ENCODE results near the gene ADAMTSL3. TPM values are rescaled to one million over a fixed set of nuclear protein-coding genes. Genes with fewer than 3 reads are reported as not detected.
"Not testable (repeated sequence)": the region's sequence is repeated elsewhere in the genome, so short reads cannot be mapped to it uniquely, and the experiment has no call there.

The ADAMTSL3 gene
- total RNA-seq, 2 experiments from 2014 or later: not detected

GRCh38 chr15:83747718-83748110, 93.8 kb downstream of the ADAMTSL3 start:
- POLR2A ChIA-PET: no interaction called here
- CTCF ChIA-PET: no interaction called here
- Mint-ChIP-seq H3K36me3 (ENCODE audit: low read depth) (no peaks in the 10 kb centered on the region), H3K4me3 (no peak overlapping the region), H3K27ac (no peak overlapping the region), H3K9me3 (no peaks in the 10 kb centered on the region), H3K27me3 (no peaks in the 10 kb centered on the region), H3K4me1 (ENCODE audit: low read depth) (no peaks in the 10 kb centered on the region)
- Histone ChIP-seq H3K4me1 (ENCODE audit: insufficient read depth, low read length) (no peaks in the 10 kb centered on the region), H3K9me3 (ENCODE audit: control insufficient read depth in 1 of 2, insufficient read depth in 1 of 2, low read length in 2 of 2) (peaks cover 0 to 5% of the 10 kb centered on the region in 2 experiments), H3K27me3 (ENCODE audit: control insufficient read depth in 1 of 2, insufficient read depth in 2 of 2, low read length in 2 of 2) (no peaks in the 10 kb centered on the region), H3K4me3 (ENCODE audit: low read length) (no peak overlapping the region), H3K27ac (ENCODE audit: low read depth in 1 of 2, low read length in 2 of 2) (no peak overlapping the region), H3K36me3 (ENCODE audit: insufficient read depth, low read length) (no peaks in the 10 kb centered on the region)
- TF ChIP-seq, protein P1, sequence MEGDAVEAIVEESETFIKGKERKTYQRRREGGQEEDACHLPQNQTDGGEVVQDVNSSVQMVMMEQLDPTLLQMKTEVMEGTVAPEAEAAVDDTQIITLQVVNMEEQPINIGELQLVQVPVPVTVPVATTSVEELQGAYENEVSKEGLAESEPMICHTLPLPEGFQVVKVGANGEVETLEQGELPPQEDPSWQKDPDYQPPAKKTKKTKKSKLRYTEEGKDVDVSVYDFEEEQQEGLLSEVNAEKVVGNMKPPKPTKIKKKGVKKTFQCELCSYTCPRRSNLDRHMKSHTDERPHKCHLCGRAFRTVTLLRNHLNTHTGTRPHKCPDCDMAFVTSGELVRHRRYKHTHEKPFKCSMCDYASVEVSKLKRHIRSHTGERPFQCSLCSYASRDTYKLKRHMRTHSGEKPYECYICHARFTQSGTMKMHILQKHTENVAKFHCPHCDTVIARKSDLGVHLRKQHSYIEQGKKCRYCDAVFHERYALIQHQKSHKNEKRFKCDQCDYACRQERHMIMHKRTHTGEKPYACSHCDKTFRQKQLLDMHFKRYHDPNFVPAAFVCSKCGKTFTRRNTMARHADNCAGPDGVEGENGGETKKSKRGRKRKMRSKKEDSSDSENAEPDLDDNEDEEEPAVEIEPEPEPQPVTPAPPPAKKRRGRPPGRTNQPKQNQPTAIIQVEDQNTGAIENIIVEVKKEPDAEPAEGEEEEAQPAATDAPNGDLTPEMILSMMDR (IDR thresholded peaks at IDR 0.05): no peak
- DNase-seq: no peak
- ATAC-seq (ENCODE audit: poor library complexity): no peak
- intact Hi-C loops (cut with DNase I, micrococcal nuclease): no loop called here

DNA sequence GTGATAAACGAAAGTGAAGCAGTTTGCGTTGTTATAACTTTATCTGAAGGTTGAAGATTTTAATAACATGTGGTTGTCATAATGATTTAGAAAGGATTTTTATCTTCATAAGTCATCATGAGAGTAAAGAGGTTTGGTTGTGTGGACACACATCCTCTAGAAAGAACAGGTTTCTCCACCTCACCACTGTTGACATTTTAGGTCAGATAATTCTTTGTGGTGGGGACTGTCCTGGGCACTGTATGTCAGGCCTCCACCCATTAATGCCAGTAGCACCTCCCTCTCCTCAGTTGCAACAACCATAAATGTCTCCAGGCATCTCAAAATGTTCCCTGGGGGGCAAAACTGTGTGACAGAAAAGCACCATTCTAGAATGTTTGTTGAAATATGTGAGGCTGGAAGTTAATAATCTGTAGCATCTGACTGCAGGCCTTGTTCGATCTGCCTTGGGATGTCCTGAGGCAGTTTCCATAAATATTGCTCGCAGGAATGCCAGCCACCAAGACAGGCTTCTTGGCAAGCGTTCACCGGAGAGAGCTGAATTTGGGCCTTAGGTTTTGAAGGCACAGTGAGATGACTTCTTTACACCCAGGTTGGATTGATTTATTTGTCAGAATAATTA, 100.1 kb downstream of the ADAMTSL3 start:
- Mint-ChIP-seq H3K36me3 (ENCODE audit: low read depth) (no peaks in the 10 kb centered on the region), H3K9me3 (no peaks in the 10 kb centered on the region), H3K4me3 (no peak overlapping the region), H3K27me3 (no peaks in the 10 kb centered on the region), H3K4me1 (ENCODE audit: low read depth) (no peaks in the 10 kb centered on the region), H3K27ac (no peak overlapping the region)
- Histone ChIP-seq H3K36me3 (ENCODE audit: insufficient read depth, low read length) (no peaks in the 10 kb centered on the region), H3K4me3 (ENCODE audit: low read length) (no peak overlapping the region), H3K9me3 (ENCODE audit: control insufficient read depth in 1 of 2, insufficient read depth in 1 of 2, low read length in 2 of 2) (peaks cover 0 to 11% of the 10 kb centered on the region in 2 experiments), H3K4me1 (ENCODE audit: insufficient read depth, low read length) (no peaks in the 10 kb centered on the region), H3K27ac (ENCODE audit: low read depth in 1 of 2, low read length in 2 of 2) (no peak overlapping the region), H3K27me3 (ENCODE audit: control insufficient read depth in 1 of 2, insufficient read depth in 2 of 2, low read length in 2 of 2) (no peaks in the 10 kb centered on the region)
- intact Hi-C loops (cut with DNase I, micrococcal nuclease): no loop called here
- POLR2A ChIA-PET: no interaction called here
- ATAC-seq (ENCODE audit: poor library complexity) (no peak), DNase-seq (no peak)
- TF ChIP-seq, protein P1 (IDR thresholded peaks at IDR 0.05): no peak
- CTCF ChIA-PET: no interaction called here

DNA sequence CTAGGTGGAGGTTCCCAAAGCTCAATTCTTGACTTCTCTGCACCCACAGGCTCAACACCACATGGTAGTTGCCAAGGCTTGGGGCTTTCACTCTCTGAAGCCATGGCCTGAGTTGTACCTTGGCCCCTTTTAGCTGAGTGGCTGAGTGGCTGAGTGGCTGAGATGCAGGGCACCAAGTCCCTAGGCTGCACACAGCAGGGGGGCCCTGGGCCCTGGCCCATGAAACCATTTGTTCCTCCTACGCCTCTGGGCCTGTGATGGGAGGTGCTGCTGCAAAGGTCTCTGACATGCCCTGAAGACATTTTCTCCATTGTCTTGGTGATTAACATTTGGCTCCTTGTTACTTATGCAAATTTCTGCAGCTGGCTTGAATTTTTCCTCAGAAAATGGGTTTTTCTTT, 103.4 kb downstream of the ADAMTSL3 start:
- H3K4me1 ChIP-seq (ENCODE audit: insufficient read depth, low read length); H3K27me3 ChIP-seq (ENCODE audit: control insufficient read depth in 1 of 2, insufficient read depth in 2 of 2, low read length in 2 of 2); H3K36me3 Mint-ChIP-seq (ENCODE audit: low read depth); H3K27me3 Mint-ChIP-seq; H3K27ac ChIP-seq (ENCODE audit: low read depth in 1 of 2, low read length in 2 of 2); H3K27ac Mint-ChIP-seq; ATAC-seq (ENCODE audit: poor library complexity); H3K36me3 ChIP-seq (ENCODE audit: insufficient read depth, low read length); DNase-seq; H3K4me1 Mint-ChIP-seq (ENCODE audit: low read depth); intact Hi-C loops (cut with DNase I, micrococcal nuclease); H3K4me3 Mint-ChIP-seq; CTCF ChIA-PET; H3K4me3 ChIP-seq (ENCODE audit: low read length); H3K9me3 Mint-ChIP-seq; POLR2A ChIA-PET: not testable (repeated sequence)
- H3K9me3 ChIP-seq (ENCODE audit: control insufficient read depth in 1 of 2, insufficient read depth in 1 of 2, low read length in 2 of 2): peaks cover 0 to 15% of the 10 kb centered on the region in 2 experiments

GRCh38 chr15:83762367-83762766, 108.4 kb downstream of the ADAMTSL3 start:
- H3K9me3 Mint-ChIP-seq: no peaks in the 10 kb centered on the region
- Histone ChIP-seq H3K4me1 (ENCODE audit: insufficient read depth, low read length) (no peaks in the 10 kb centered on the region), H3K4me3 (ENCODE audit: low read length) (no peak overlapping the region), H3K9me3 (ENCODE audit: control insufficient read depth in 1 of 2, insufficient read depth in 1 of 2, low read length in 2 of 2) (peaks cover 0 to 10% of the 10 kb centered on the region in 2 experiments), H3K27ac (ENCODE audit: low read depth in 1 of 2, low read length in 2 of 2) (no peak overlapping the region), H3K36me3 (ENCODE audit: insufficient read depth, low read length) (no peaks in the 10 kb centered on the region), H3K27me3 (ENCODE audit: control insufficient read depth in 1 of 2, insufficient read depth in 2 of 2, low read length in 2 of 2) (no peaks in the 10 kb centered on the region)
- no peaks in the 10 kb centered on the region for H3K36me3 Mint-ChIP-seq (ENCODE audit: low read depth)
- CTCF ChIA-PET: no interaction called here
- intact Hi-C loops (cut with DNase I, micrococcal nuclease): no loop called here
- H3K4me3 Mint-ChIP-seq: no peak overlapping the region
- ATAC-seq (ENCODE audit: poor library complexity) (no peak), DNase-seq (no peak)
- no peaks in the 10 kb centered on the region for H3K4me1 Mint-ChIP-seq (ENCODE audit: low read depth)
- H3K27ac Mint-ChIP-seq: no peak overlapping the region
- TF ChIP-seq, protein P1 (IDR thresholded peaks at IDR 0.05): no peak
- POLR2A ChIA-PET: no interaction called here
- H3K27me3 Mint-ChIP-seq: peaks cover 4% of the 10 kb centered on the region
